Activated CD4-positive, alpha-beta T cell treated with anti-CD3 and anti-CD28 coated beads, Interleukin-2, amount 10 ng/mL, durations not matched to agents 24 days and 14 days (primary cell): ENCODE data around the gene CDKN2B. TPM values are rescaled to one million over a fixed set of nuclear protein-coding genes. Genes with fewer than 3 reads are reported as not detected.

Experiments
- DNase-seq: peaks from one replicate; pipeline ENCODE4 v3.0.0; 2022
- H3K27ac Mint-ChIP-seq: one replicate; pipeline ENCODE4 v1.8.0; 2022; ENCODE audit warnings: mild to moderate bottlenecking, mixed read lengths
- H3K27me3 Mint-ChIP-seq: one replicate; pipeline ENCODE4 v1.8.0; 2022; ENCODE audit warnings: mixed read lengths
- H3K36me3 Mint-ChIP-seq: one replicate; pipeline ENCODE4 v1.8.0; 2022; ENCODE audit warnings: low read depth, mild to moderate bottlenecking, mixed read lengths
- H3K4me1 Mint-ChIP-seq: one replicate; pipeline ENCODE4 v1.8.0; 2021; ENCODE audit warnings: mixed read lengths
- H3K4me3 Mint-ChIP-seq: one replicate; pipeline ENCODE4 v1.8.0; 2022; ENCODE audit warnings: mild to moderate bottlenecking, moderate library complexity, mixed read lengths
- H3K9me3 Mint-ChIP-seq: one replicate; pipeline ENCODE4 v1.8.0; 2021; ENCODE audit warnings: mixed read lengths
- intact Hi-C: fragments of 100-400 bp; cut with micrococcal nuclease; formaldehyde crosslinking; loops from one replicate; pipeline ENCODE4 v1.15.1; 2023
- total RNA-seq: library from RNA; stranded (reverse); gene quantifications from 2 replicates; pipeline ENCODE4 v1.2.3, GENCODE V29; 2022

The CDKN2B gene
- total RNA-seq, 1 donor from 2014 or later = 0.21 TPM

DNA sequence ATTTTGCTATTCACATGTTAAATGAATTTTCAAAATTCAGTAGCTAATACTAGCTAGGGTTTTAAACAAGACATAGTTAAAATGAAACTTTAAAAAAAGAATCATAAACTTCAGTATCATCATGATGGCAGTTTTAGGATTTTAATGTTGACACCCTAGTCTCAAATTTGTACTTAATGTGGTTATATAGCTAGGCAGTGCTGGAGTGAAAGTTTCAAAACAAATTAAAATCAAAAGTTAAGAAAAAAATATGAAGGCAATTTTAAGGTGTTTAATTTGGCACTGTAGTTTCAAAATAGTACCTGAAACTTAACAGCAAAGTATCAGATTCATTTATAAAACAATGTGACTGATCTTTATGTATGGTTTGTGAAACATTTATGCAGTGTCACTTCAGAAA is 19.3 kb upstream of the CDKN2B start:
- intact Hi-C loops = no loop called here
- Mint-ChIP-seq H3K4me1 (peaks cover 4% of the 10 kb centered on the region), H3K36me3 (no peaks in the 10 kb centered on the region), H3K27ac (no peak overlapping the region), H3K9me3 (no peaks in the 10 kb centered on the region), H3K4me3 (no peak overlapping the region), H3K27me3 (peaks cover 43% of the 10 kb centered on the region)
- no peak for DNase-seq

DNA sequence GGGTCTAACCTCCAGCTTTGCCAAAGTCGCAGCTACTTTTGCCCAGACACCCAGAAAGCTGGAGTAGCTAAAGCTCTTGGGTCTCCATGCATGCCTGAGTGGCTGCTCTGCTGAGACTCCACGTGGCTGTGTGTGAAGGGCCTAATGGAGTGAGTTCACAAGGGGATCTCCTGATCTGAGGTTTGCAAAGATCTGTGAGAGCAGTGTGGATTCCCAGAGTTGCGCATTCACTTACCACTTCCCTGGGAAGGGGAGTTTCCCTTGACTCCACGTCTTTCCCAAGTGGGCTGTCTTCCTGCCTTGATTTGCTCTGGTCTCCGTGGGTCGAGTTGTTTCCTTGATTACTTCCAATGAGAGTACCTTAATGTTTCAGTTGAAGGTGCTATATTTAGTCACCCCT is 17.6 kb upstream of the CDKN2B start:
- intact Hi-C loops = no loop called here
- no peak overlapping the region for H3K4me3 Mint-ChIP-seq
- no peak overlapping the region for H3K27ac Mint-ChIP-seq
- H3K4me1 Mint-ChIP-seq = peaks cover 4% of the 10 kb centered on the region
- DNase-seq = no peak
- H3K27me3 Mint-ChIP-seq = peaks cover 49% of the 10 kb centered on the region
- H3K9me3 Mint-ChIP-seq = peaks cover 4% of the 10 kb centered on the region
- no peaks in the 10 kb centered on the region for H3K36me3 Mint-ChIP-seq

DNA sequence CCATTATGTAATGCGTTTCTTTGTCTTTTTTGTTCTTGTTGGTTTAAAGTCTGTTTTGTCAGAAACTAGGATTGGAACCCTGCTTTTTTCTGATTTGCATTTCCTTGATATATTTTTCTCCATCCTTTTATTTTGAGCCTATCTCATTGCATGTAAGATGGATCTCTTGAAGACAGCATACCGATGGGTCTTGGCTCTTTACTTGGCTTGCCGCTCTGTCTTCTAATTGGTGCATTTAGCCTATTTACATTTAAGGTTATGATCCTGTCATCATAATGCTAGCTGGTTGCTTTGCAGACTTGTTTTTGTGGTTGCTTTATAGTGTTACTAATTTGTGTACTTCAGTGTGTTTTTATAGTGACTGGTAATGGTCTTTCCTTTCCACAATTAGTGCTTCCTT is 13.3 kb upstream of the CDKN2B start:
- no peaks in the 10 kb centered on the region for H3K4me1 Mint-ChIP-seq
- no peak overlapping the region for H3K4me3 Mint-ChIP-seq
- intact Hi-C loops = no loop called here
- H3K27ac Mint-ChIP-seq = no peak overlapping the region
- no peaks in the 10 kb centered on the region for H3K36me3 Mint-ChIP-seq
- DNase-seq = no peak
- peaks cover 20% of the 10 kb centered on the region for H3K9me3 Mint-ChIP-seq
- peaks cover 58% of the 10 kb centered on the region for H3K27me3 Mint-ChIP-seq

DNA sequence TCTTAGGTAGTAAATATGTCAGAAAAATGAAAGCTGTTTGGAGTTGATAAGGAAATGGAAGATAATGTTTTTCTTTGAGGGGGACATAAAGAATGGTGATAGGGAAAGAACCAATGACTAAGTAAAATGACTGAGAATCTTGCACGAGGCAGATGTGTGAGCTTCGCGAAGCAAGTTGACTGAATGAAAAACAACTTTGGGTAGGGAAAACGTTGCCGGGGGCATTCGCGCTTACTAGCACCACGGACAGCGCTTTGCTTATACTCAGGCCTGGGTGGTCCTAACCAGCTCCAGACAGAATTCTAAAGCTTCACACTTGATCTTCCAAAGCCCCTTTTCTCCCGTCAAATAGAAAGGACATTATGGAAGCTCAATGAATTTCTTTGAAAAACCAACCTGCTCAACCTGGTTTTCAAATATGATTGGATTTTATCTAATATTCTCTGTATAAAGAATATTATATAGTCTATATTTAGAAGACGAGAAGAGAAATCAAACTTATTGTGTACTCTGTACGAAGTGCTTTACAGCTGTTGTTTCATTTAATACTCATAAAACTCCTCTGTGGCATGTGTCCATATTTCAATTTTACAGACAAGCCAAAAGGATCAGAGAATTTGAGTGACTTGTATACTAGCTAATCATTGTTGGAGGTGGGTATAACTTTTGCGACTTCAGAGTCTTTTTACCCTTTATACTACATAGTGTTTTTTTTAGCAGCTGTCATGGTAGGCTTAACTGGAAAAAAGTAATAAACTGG is 1.9 kb upstream of the CDKN2B start:
- intact Hi-C loops = no loop called here
- H3K27me3 Mint-ChIP-seq = peaks cover 53% of the 10 kb centered on the region
- peaks cover 13% of the 10 kb centered on the region for H3K4me1 Mint-ChIP-seq
- H3K36me3 Mint-ChIP-seq = no peaks in the 10 kb centered on the region
- H3K9me3 Mint-ChIP-seq = peaks cover 8% of the 10 kb centered on the region
- no peak overlapping the region for H3K27ac Mint-ChIP-seq
- H3K4me3 Mint-ChIP-seq = no peak overlapping the region
- DNase-seq = peak; percentile 69

DNA sequence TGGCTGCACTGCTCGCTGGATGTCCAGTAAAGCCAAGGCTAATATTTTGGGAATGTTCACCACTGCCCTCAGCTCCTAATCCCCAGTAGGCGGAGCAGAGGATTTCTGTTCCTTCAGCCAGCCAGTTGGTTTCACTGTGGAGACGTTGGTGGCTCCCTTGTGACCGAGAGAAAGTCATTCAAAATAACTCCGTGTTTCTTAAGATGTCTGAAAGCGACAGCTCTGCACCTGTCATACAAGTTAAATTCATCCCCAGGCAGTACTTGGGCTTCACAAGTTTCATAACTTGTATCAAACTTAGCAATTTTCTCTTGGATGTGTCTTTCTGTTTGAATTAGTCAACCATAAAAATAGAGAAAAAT is 382 bp upstream of the CDKN2B start:
- peaks cover 24% of the 10 kb centered on the region for H3K4me1 Mint-ChIP-seq
- peaks cover 3% of the 10 kb centered on the region for H3K36me3 Mint-ChIP-seq
- DNase-seq = no peak
- H3K27me3 Mint-ChIP-seq = peaks cover 68% of the 10 kb centered on the region
- H3K4me3 Mint-ChIP-seq = peak overlapping the region; percentile 82
- H3K27ac Mint-ChIP-seq = no peak overlapping the region
- intact Hi-C loops = loop anchor here (1.0 to 5.0 kb wide), 2 partner anchors 73 to 229 kb away; no protein-coding TSS in a partner anchor
- H3K9me3 Mint-ChIP-seq = peaks cover 8% of the 10 kb centered on the region

DNA sequence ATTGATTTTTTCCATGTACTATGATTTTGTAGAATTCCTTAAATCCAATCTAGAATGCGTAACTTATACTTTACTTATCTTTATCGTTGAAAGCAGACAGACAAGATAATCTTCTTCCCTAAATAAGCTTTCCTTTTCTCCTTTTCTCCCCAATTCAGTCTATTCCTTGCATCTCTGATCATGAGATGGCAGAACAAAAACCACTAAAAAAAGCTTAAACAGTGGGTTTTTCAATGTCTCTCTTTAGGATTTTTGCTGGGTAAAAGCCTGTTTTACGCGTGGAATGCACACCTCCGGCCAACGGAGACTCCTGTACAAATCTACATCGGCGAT is 755 bp downstream of the CDKN2B start:
- Mint-ChIP-seq H3K4me3 (peak overlapping the region; percentile 82), H3K27ac (no peak overlapping the region), H3K9me3 (peaks cover 8% of the 10 kb centered on the region), H3K36me3 (peaks cover 3% of the 10 kb centered on the region), H3K27me3 (peaks cover 72% of the 10 kb centered on the region), H3K4me1 (peaks cover 24% of the 10 kb centered on the region)
- no peak for DNase-seq
- intact Hi-C loops = loop anchor here (1.0 to 5.0 kb wide), 6 partner anchors 12 to 195 kb away; no protein-coding TSS in a partner anchor

DNA sequence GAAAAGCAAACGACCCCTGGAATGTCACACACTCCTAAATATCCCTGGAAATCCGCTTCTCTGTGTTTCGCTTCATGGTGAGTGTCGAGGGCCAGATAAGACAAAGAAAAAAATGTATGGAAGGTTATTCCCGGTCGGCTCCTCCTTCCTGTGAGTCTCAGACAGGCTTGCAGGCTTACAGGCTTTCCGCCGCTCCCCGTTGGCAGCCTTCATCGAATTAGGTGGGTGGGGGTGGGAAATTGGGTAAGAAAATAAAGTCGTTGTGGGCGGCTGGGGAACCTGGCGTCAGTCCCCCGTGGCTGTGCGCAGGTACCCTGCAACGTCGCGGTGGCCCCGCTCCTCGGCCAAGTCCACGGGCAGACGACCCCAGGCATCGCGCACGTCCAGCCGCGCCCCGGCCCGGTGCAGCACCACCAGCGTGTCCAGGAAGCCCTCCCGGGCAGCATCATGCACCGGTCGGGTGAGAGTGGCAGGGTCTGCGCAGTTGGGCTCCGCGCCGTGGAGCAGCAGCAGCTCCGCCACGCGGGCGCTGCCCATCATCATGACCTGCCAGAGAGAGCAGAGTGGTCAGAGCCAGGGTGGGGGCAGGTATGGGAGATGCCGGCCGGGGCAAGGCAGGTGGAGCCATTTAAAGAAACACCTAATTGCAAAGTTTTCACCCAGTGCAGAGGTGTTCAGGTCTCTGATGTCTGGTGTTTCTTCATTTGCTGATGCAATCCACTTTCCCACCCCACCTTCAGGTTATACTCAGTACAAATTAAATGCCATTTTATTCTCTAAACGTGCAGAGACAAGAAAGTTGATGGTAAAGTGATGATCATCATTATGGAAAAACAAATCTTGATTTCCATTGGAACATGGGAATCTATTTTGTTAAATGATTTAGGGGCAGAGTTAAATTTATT is 3.2 kb downstream of the CDKN2B start:
- Mint-ChIP-seq H3K27me3 (peaks cover 71% of the 10 kb centered on the region), H3K36me3 (peaks cover 3% of the 10 kb centered on the region), H3K9me3 (no peaks in the 10 kb centered on the region), H3K4me1 (peaks cover 24% of the 10 kb centered on the region), H3K27ac (peak overlapping the region; percentile 39), H3K4me3 (peak overlapping the region; percentile 55)
- DNase-seq = peak; percentile 63
- intact Hi-C loops = loop anchor here (1.0 to 5.0 kb wide), 2 partner anchors 31 to 76 kb away; no protein-coding TSS in a partner anchor

DNA sequence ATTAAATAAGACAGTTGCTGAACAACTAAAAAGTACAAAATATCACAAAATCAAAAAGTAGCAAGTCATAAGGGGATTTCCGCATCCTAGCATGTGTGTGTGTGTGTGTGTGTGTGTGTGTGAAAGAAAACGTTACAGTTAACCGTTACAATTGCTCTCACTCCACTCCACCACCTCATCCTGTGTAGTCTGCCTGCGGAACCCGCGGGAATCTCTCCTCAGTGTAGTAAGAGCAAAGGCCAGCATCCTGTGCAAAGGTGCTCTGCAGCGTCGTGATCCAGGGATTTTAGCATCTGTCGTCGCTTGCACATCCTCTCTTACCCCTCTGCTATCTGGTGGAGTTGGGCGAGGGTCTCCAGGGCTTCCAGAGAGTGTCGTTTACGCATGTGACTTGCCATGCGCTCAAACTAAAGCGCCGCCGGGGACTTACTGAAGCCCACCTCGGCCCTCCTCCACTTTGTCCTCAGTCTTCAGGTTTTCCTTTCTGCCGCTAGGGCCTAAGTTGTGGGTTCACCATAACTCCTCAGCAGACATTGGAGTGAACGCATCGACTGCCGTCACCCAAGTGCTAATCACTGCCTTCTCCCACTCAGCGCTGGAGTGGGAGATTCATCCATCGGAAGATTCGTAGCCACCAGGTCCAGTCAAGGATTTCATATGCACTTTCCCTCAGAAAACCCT is 3.9 kb downstream of the CDKN2B start:
- intact Hi-C loops = loop anchor here (1.0 to 5.0 kb wide), 2 partner anchors 30 to 77 kb away; no protein-coding TSS in a partner anchor
- DNase-seq = peak; percentile 74
- Mint-ChIP-seq H3K4me1 (peaks cover 24% of the 10 kb centered on the region), H3K27me3 (peaks cover 70% of the 10 kb centered on the region), H3K4me3 (peak overlapping the region; percentile 55), H3K9me3 (no peaks in the 10 kb centered on the region), H3K36me3 (peaks cover 3% of the 10 kb centered on the region), H3K27ac (peak overlapping the region; percentile 39)

DNA sequence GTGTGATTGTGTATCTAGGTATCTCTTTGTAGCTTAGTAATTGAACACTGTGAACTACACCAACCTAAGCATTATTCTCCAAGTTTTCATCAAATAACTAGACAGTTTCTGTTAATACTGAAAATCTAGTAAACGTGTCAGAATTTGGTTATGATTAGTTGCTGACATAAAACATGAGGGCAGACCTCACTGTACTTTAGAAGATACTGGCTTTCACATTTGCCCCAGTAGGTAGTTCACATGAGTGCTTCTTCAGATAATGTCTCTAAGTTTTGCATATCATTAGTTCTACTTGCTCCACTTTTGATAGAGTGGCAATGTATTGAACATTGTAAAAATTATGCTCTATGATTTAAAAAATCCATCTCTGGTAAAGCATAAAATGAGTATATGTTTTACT is 7.1 kb downstream of the CDKN2B start:
- Mint-ChIP-seq H3K4me3 (no peak overlapping the region), H3K36me3 (peaks cover 3% of the 10 kb centered on the region), H3K4me1 (peaks cover 14% of the 10 kb centered on the region), H3K27ac (no peak overlapping the region), H3K9me3 (no peaks in the 10 kb centered on the region), H3K27me3 (peaks cover 78% of the 10 kb centered on the region)
- DNase-seq = no peak
- intact Hi-C loops = no loop called here

DNA sequence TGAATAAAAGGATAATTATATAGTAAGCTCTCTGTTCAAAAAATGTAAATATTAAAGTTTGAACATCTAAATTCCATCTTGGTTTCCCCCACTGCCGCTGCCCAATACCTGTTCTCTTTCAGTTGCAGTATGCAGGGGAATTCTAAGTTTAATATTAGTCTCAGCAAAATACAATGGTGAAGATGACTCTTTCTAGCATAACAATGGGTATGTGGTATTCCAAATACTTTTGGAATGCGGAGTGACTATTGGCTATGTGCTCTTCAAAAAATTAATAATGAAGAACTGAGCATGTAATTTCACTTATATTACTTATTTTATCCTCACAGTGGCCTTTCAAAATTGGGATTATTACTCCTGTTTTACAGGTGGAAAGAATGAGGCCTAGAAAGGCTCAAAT is 11.1 kb downstream of the CDKN2B start:
- Mint-ChIP-seq H3K9me3 (no peaks in the 10 kb centered on the region), H3K4me1 (peaks cover 22% of the 10 kb centered on the region), H3K27me3 (peaks cover 62% of the 10 kb centered on the region), H3K27ac (no peak overlapping the region), H3K4me3 (no peak overlapping the region), H3K36me3 (no peaks in the 10 kb centered on the region)
- DNase-seq = no peak
- intact Hi-C loops = no loop called here

DNA sequence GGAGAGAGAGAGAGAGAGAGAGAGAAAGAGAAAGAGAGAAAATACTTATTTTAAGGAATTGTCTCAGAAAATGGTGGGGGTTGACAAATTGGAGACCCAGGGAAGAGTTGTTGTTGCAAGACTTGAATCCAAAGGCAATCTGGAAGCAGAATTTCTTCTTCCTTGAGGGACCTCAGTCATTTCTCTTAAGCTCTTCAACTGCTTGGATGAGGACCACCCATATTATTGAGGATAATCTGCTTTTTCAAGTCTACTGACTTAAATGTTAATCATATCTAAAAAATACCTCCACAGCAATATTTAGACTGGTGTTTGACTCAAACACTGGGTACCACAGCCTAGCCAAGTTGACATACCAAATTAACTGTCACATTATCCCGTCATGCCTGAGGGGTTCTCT is 11.6 kb downstream of the CDKN2B start:
- Mint-ChIP-seq H3K27ac (no peak overlapping the region), H3K4me3 (no peak overlapping the region), H3K4me1 (peaks cover 22% of the 10 kb centered on the region), H3K36me3 (no peaks in the 10 kb centered on the region), H3K9me3 (no peaks in the 10 kb centered on the region), H3K27me3 (peaks cover 61% of the 10 kb centered on the region)
- intact Hi-C loops = no loop called here
- no peak for DNase-seq

DNA sequence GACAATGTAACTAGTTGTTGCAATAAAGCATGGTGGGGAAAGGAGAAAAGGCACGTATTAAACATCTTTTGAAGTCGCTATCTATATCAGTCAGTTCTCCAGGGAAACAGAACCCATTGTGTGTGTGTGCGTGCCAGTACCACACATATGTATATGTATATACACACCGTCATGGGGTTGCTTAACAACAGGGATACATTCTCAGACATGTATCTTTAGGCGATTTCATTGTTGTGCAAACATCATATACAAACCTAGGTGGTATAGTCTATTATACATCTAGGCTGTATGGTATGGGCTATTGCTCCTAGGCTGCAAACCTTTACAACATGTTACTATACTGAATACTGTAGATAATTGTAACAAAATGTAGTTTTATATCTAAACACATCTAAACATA is 12.2 kb downstream of the CDKN2B start:
- H3K27ac Mint-ChIP-seq = no peak overlapping the region
- H3K4me3 Mint-ChIP-seq = peak overlapping the region; percentile 88
- intact Hi-C loops = loop anchor here (1.0 kb wide), 1 partner anchor 11 kb away; no protein-coding TSS in a partner anchor
- H3K27me3 Mint-ChIP-seq = peaks cover 55% of the 10 kb centered on the region
- DNase-seq = no peak
- H3K9me3 Mint-ChIP-seq = no peaks in the 10 kb centered on the region
- H3K4me1 Mint-ChIP-seq = peaks cover 22% of the 10 kb centered on the region
- no peaks in the 10 kb centered on the region for H3K36me3 Mint-ChIP-seq

DNA sequence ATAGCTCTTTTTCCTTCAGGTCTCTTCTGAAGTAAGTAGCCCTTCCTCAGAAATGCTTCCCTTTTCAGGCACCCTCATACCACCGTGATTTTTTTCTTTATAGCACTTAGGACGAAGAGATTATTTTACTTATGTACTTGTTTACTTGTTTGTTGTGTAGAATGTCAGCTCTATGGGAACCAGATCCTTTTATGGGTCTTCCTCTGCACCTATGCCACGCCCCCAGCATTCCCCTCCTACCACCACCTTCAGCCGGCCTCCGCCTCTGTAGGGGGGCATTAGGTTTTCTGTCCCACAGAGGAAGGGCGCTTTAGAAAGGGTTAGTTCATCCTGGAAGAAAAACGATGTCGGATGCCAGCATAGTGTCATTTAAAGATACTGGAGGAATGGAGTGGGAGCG is 12.7 kb downstream of the CDKN2B start:
- no peaks in the 10 kb centered on the region for H3K36me3 Mint-ChIP-seq
- no peaks in the 10 kb centered on the region for H3K9me3 Mint-ChIP-seq
- peaks cover 52% of the 10 kb centered on the region for H3K27me3 Mint-ChIP-seq
- no peak overlapping the region for H3K27ac Mint-ChIP-seq
- H3K4me1 Mint-ChIP-seq = peaks cover 24% of the 10 kb centered on the region
- DNase-seq = no peak
- intact Hi-C loops = loop anchor here (1.0 kb wide), 1 partner anchor 12 kb away; no protein-coding TSS in a partner anchor
- peak overlapping the region; percentile 88 for H3K4me3 Mint-ChIP-seq
